ENCODE measurements around the gene PEMT. TPM values are rescaled to one million over a fixed set of nuclear protein-coding genes. Genes with fewer than 3 reads are reported as not detected.

PEMT gene
- total and polyA plus RNA-seq, 2 of the 8 experiments (the other 6 are each of a cell fraction or from before 2014, with no cell fraction given) = 42.0 to 118 TPM

- TF ChIP-seq KDM5A (IDR thresholded peaks at IDR 0.05; ENCODE audit: low read length) = no peak
- TF ChIP-seq CTBP2 (IDR thresholded peaks at IDR 0.05; ENCODE audit: borderline replicate concordance, insufficient read depth, insufficient read length, low read length) = peak; percentile 44
- TF ChIP-seq CHD7 (IDR thresholded peaks at IDR 0.05; ENCODE audit: insufficient replicate concordance, low read length) = no peak
- TF ChIP-seq SRF (IDR thresholded peaks at IDR 0.05; ENCODE audit: low read depth, low read length) = no peak
- TF ChIP-seq SIN3A (conservative IDR thresholded peaks at IDR 0.05 in 1 of 2, IDR thresholded peaks at IDR 0.05 in 1 of 2; ENCODE audit: low read depth in 1 of 2, low read length in 2 of 2) = no peak
- no peak for TF ChIP-seq SP4 (IDR thresholded peaks at IDR 0.05; ENCODE audit: low read length)
- no peak for TF ChIP-seq SUZ12 (IDR thresholded peaks at IDR 0.05; ENCODE audit: low read length)
- no peak for TF ChIP-seq CHD1 (IDR thresholded peaks at IDR 0.05; ENCODE audit: low read depth, low read length)
- TF ChIP-seq CBX5 (IDR thresholded peaks at IDR 0.05; ENCODE audit: low read depth, low read length) = no peak
- TF ChIP-seq SP2 (IDR thresholded peaks at IDR 0.05; ENCODE audit: low read length) = no peak
- TF ChIP-seq MAX (IDR thresholded peaks at IDR 0.05) = peak; percentile 52; the same call in 1 of the 2 replicates
These were observed 34.8 kb upstream of the PEMT start (continued) for GRCh38 chr17:17626151-17626805.

All from H1 (cell line).